ENCODE results near the gene KCTD20. TPM values are rescaled to one million over a fixed set of nuclear protein-coding genes. Genes with fewer than 3 reads are reported as not detected.

The KCTD20 gene
- total and polyA plus RNA-seq, 9 of the 15 experiments (the other 6 are each of a cell fraction or from before 2014, with no cell fraction given) = 28.9 to 160 (median 70.6) TPM

GRCh38 chr6:36489426-36489825, 46.6 kb downstream of the KCTD20 start:
- in situ Hi-C loops (cut with MboI) (no loop called here), intact Hi-C loops (cut with micrococcal nuclease) (no loop called here)
- Histone ChIP-seq H3K4me3 (no peak overlapping the region), H2AFZ (ENCODE audit: low read depth, low read length) (no peak overlapping the region), H3K9me3 (replicated peaks; ENCODE audit: control insufficient read depth, insufficient read depth, low read depth, low read length) (no peaks in the 10 kb centered on the region), H3K4me1 (replicated peaks in 1 of 2; ENCODE audit: control insufficient read depth in 2 of 2, insufficient read depth in 2 of 2, low read length in 2 of 2) (no peaks in the 10 kb centered on the region), H3K27ac (ENCODE audit: extremely low read depth, low read depth, low read length) (no peak overlapping the region), H3K79me2 (ENCODE audit: control insufficient read depth, insufficient read depth, low read length) (no peaks in the 10 kb centered on the region), H4K20me1 (replicated peaks; ENCODE audit: control insufficient read depth, insufficient read depth, low read length) (no peaks in the 10 kb centered on the region), H3K9ac (ENCODE audit: insufficient read depth in 1 of 2, low read depth in 2 of 2, low read length in 2 of 2) (no peak overlapping the region), H3K27me3 (ENCODE audit: control insufficient read depth in 2 of 2, insufficient read depth in 2 of 2, low read length in 2 of 2) (no peaks in the 10 kb centered on the region), H3K9me1 (ENCODE audit: control insufficient read depth, insufficient read depth, low read length) (peaks cover 2% of the 10 kb centered on the region), H3K4me2 (ENCODE audit: insufficient read depth, low read length) (no peak overlapping the region), H3K36me3 (ENCODE audit: control insufficient read depth, insufficient read depth, low read length) (peaks cover 72% of the 10 kb centered on the region)
- no peak for ATAC-seq
- no TSS peak for BruUV-seq (replicated peaks)
- no peak for FAIRE-seq
- ChIA-PET CTCF (ENCODE audit: low intra/inter-chr PET ratio) (no interaction called here), POLR2A (interaction anchor here (0.6 to 2.8 kb wide), 5 partner anchors 9 to 106 kb away, joined by 3 to 19 read pairs (median 4); no protein-coding TSS in a partner anchor)
- no peak for DNase-seq (ENCODE audit: extremely low read depth in 1 of 4, low spot score in 3 of 4)
- WGBS (ENCODE audit: insufficient coverage, low coverage, missing lambda C conversion rate) = 75% methylated on average over 4 of the region's 4 CpGs
- TF ChIP-seq SMARCA4 (IDR thresholded peaks at IDR 0.05) (no peak), MED1 (CRISPR knock-in tag; IDR thresholded peaks at IDR 0.05; ENCODE audit: borderline replicate concordance) (no peak), JUND (IDR thresholded peaks at IDR 0.05; ENCODE audit: borderline replicate concordance, low read depth, low read length) (no peak), JUND (tag; IDR thresholded peaks at IDR 0.05; ENCODE audit: borderline replicate concordance, low read depth, low read length) (no peak), C11orf30 (IDR thresholded peaks at IDR 0.05; ENCODE audit: low read depth) (no peak), ZNF764 (CRISPR knock-in tag; IDR thresholded peaks at IDR 0.05; ENCODE audit: low read depth) (no peak), YY1 (IDR thresholded peaks at IDR 0.05; ENCODE audit: borderline replicate concordance in 1 of 3, control insufficient read depth in 1 of 3, extremely low read depth in 1 of 3, insufficient read depth in 3 of 3, insufficient read length in 1 of 3, insufficient replicate concordance in 2 of 3, low read depth in 1 of 3, low read length in 2 of 3) (no peak), HNRNPUL1 (IDR thresholded peaks at IDR 0.05; ENCODE audit: low read length) (no peak), KHSRP (IDR thresholded peaks at IDR 0.05) (no peak), E4F1 (CRISPR knock-in tag; IDR thresholded peaks at IDR 0.05; ENCODE audit: borderline replicate concordance) (no peak), JUN (IDR thresholded peaks at IDR 0.05; ENCODE audit: borderline replicate concordance, low read depth, low read length) (no peak), JUN (CRISPR knock-in tag; IDR thresholded peaks at IDR 0.05; ENCODE audit: borderline replicate concordance) (no peak), ADNP (tag; IDR thresholded peaks at IDR 0.05) (no peak), GMEB1 (CRISPR knock-in tag; IDR thresholded peaks at IDR 0.05) (no peak)
